OCI-LY7 (cell line): ENCODE results near the gene RAP2B.

Experiments used
- CTCF ChIP-seq: fragments of 200-600 bp; sonication (generic); conservative IDR thresholded peaks from 2 replicates; pipeline ENCODE4 v1.5.1; 2014; ENCODE audit warnings: mild to moderate bottlenecking, antibody characterized with exemption, low read length, moderate library complexity, mixed read lengths
- EZH2phosphoT487 ChIP-seq: fragments of 200-600 bp; sonication (generic); IDR thresholded peaks from 2 replicates; pipeline ENCODE4 v1.6.1; 2018; ENCODE audit warnings: low read depth, borderline replicate concordance, mild to moderate bottlenecking, mixed run types, antibody characterized with exemption, low read length, moderate library complexity, mixed read lengths

- TF ChIP-seq CTCF (no peak), EZH2phosphoT487 (no peak)
Measured at GRCh38 chr3:153171256-153171655, 9.2 kb downstream of the RAP2B start.
